H1 (cell line): Measurements from ENCODE around the gene SPOPL. TPM values are rescaled to one million over a fixed set of nuclear protein-coding genes. Genes with fewer than 3 reads are reported as not detected.

ENCODE experiments used
- CTCF ChIA-PET: fragments of 300-600 bp; sonication (Branson Sonifier 250); formaldehyde crosslinking; loops from one replicate; lab custom pipeline; 2021; ENCODE audit not compliant: partially characterized antibody; lab: Charles Lee
- POLR2A ChIA-PET: fragments of 300-600 bp; sonication (Branson Sonifier 250); formaldehyde crosslinking; loops from one replicate; lab custom pipeline; 2021; ENCODE audit warnings: inconsistent platforms; ENCODE audit not compliant: partially characterized antibody; lab: Charles Lee
- DNase-seq, 2 experiments: peaks; one replicate each; pipeline versions ENCODE4 v3.0.0 to v3.0.0-alpha.2; 2010 to 2022; ENCODE audit warnings: low spot score in 2 of 2, low read depth in 1 of 2, mixed read lengths in 1 of 2
- FAIRE-seq: peaks from 2 replicates; lab custom pipeline; 2011; peaks lifted over from hg19 to GRCh38; lab: Jason Lieb, UNC
- H2AFZ ChIP-seq: 2 replicates; pipeline ENCODE4 v1.8.1; 2012; ENCODE audit warnings: low read length, inconsistent platforms
- H2AK5ac ChIP-seq: 2 replicates; pipeline ENCODE4 v1.6.1; 2013; ENCODE audit warnings: low read depth, low read length
- H2BK120ac ChIP-seq: replicated peaks from 2 replicates; pipeline ENCODE3; 2013; ENCODE audit warnings: low read depth, low read length, inconsistent platforms
- H2BK12ac ChIP-seq: 2 replicates; pipeline ENCODE4 v1.6.1; 2013; ENCODE audit warnings: low read depth, low read length
- H2BK15ac ChIP-seq: 2 replicates; pipeline ENCODE4 v1.6.1; 2013; ENCODE audit warnings: low read length
- H2BK20ac ChIP-seq: 2 replicates; pipeline ENCODE4 v1.6.1; 2013; ENCODE audit warnings: low read length
- H2BK5ac ChIP-seq: 2 replicates; pipeline ENCODE4 v1.6.1; 2013; ENCODE audit warnings: low read depth, low read length
- H3K14ac ChIP-seq: 2 replicates; pipeline ENCODE4 v1.6.1; 2013; ENCODE audit warnings: inconsistent platforms; ENCODE audit not compliant: insufficient read length
- H3K18ac ChIP-seq: 2 replicates; pipeline ENCODE4 v1.6.1; 2013; ENCODE audit warnings: low read length; ENCODE audit errors: extremely low read depth
- H3K23ac ChIP-seq: 2 replicates; pipeline ENCODE4 v1.6.1; 2013; ENCODE audit warnings: inconsistent platforms; ENCODE audit not compliant: insufficient read length
- H3K23me2 ChIP-seq: 2 replicates; pipeline ENCODE4 v1.6.1; 2013; ENCODE audit warnings: low read depth, low read length
- H3K27ac ChIP-seq: 2 replicates; pipeline ENCODE4 v1.6.1; 2011; ENCODE audit warnings: low read depth, low read length, inconsistent platforms
- H3K27me3 ChIP-seq, 4 experiments: replicated peaks in 1 of 4; 1 replicate in 1 of 4; 2 replicates in 3 of 4; pipeline versions ENCODE4 v1.6.1 to v1.8.1; 2011 to 2013; ENCODE audit warnings: low read length in 3 of 4, mild to moderate bottlenecking in 3 of 4, inconsistent platforms in 2 of 4, mixed read lengths in 2 of 4, moderate library complexity in 1 of 4; ENCODE audit not compliant: control insufficient read depth in 3 of 4, insufficient read depth in 3 of 4; ENCODE audit errors: extremely low read depth in 1 of 4
- H3K36me3 ChIP-seq, 4 experiments: 2 replicates each; pipeline versions ENCODE4 v1.6.1 to v1.8.1; 2011 to 2013; ENCODE audit warnings: mild to moderate bottlenecking in 4 of 4, low read length in 3 of 4, moderate library complexity in 2 of 4, control low read depth in 1 of 4, inconsistent platforms in 1 of 4; ENCODE audit not compliant: insufficient read depth in 4 of 4, control insufficient read depth in 2 of 4
- H3K4ac ChIP-seq: replicated peaks from 2 replicates; pipeline ENCODE3; 2013; ENCODE audit warnings: low read length, low read depth, mixed read lengths, inconsistent platforms; ENCODE audit not compliant: insufficient read length
- H3K4me1 ChIP-seq, 4 experiments: replicated peaks in 1 of 4; 1 replicate in 1 of 4; 2 replicates in 3 of 4; pipeline versions ENCODE4 v1.6.1 to v1.8.1; 2011 to 2013; ENCODE audit warnings: low read length in 3 of 4, inconsistent platforms in 2 of 4, mixed read lengths in 1 of 4; ENCODE audit not compliant: insufficient read depth in 4 of 4, control insufficient read depth in 3 of 4
- H3K4me2 ChIP-seq, 2 experiments: 2 replicates each; pipeline versions ENCODE4 v1.6.1 to v1.8.1; 2011 to 2013; ENCODE audit warnings: low read depth in 2 of 2, low read length in 2 of 2, control low read depth in 1 of 2, inconsistent platforms in 1 of 2, mild to moderate bottlenecking in 1 of 2; ENCODE audit not compliant: insufficient read depth in 1 of 2
- H3K4me3 ChIP-seq, 4 experiments: fragments of 200-600, 300-600 bp in 1 of 4; sonication (generic), shearing (Covaris generic), sonication (Bioruptor Twin) in 1 of 4; 2 replicates each; pipeline versions ENCODE4 v1.5.1 to v1.8.1; 2011 to 2016; ENCODE audit warnings: low read length in 4 of 4, low read depth in 3 of 4, control low read depth in 2 of 4, inconsistent platforms in 2 of 4, mild to moderate bottlenecking in 2 of 4, mixed read lengths in 1 of 4, moderate library complexity in 1 of 4; ENCODE audit not compliant: insufficient read depth in 2 of 4; ENCODE audit errors: extremely low read depth in 1 of 4
- H3K56ac ChIP-seq: replicated peaks from 2 replicates; pipeline ENCODE3; 2013; ENCODE audit warnings: low read depth, mild to moderate bottlenecking, mixed read lengths, low read length, inconsistent platforms; ENCODE audit not compliant: insufficient read length
- H3K79me1 ChIP-seq: 2 replicates; pipeline ENCODE4 v1.6.1; 2013; ENCODE audit warnings: low read depth, low read length, control low read depth
- H3K79me2 ChIP-seq, 2 experiments: 2 replicates each; pipeline versions ENCODE4 v1.6.1 to v1.8.1; 2012 to 2013; ENCODE audit warnings: low read length in 2 of 2, mild to moderate bottlenecking in 2 of 2, inconsistent platforms in 1 of 2; ENCODE audit not compliant: insufficient read depth in 2 of 2, control insufficient read depth in 1 of 2
- H3K9ac ChIP-seq, 4 experiments: replicated peaks in 1 of 4; 1 replicate in 1 of 4; 2 replicates in 3 of 4; pipeline versions ENCODE4 v1.6.1 to v1.8.1; 2011 to 2013; ENCODE audit warnings: low read depth in 3 of 4, low read length in 3 of 4, control low read depth in 2 of 4, mild to moderate bottlenecking in 2 of 4, moderate library complexity in 2 of 4, inconsistent platforms in 1 of 4; ENCODE audit errors: extremely low read depth in 1 of 4
- H3K9me3 ChIP-seq, 2 experiments: 2 replicates each; pipeline versions ENCODE4 v1.6.1 to v1.8.1; 2012 to 2013; ENCODE audit warnings: mild to moderate bottlenecking in 2 of 2, moderate library complexity in 2 of 2, control low read depth in 1 of 2, inconsistent platforms in 1 of 2, low read depth in 1 of 2, low read length in 1 of 2, mixed read lengths in 1 of 2; ENCODE audit not compliant: insufficient read depth in 2 of 2
- H4K20me1 ChIP-seq, 2 experiments: replicated peaks in 1 of 2; 2 replicates each; pipeline versions ENCODE3 to v1.8.1; 2011 to 2013; ENCODE audit warnings: inconsistent platforms in 2 of 2, low read length in 2 of 2, mild to moderate bottlenecking in 1 of 2; ENCODE audit not compliant: insufficient read depth in 2 of 2, control insufficient read depth in 1 of 2
- H4K5ac ChIP-seq: 2 replicates; pipeline ENCODE4 v1.6.1; 2013; ENCODE audit warnings: low read length, low read depth, mixed read lengths, inconsistent platforms; ENCODE audit not compliant: insufficient read length
- H4K8ac ChIP-seq: 2 replicates; pipeline ENCODE4 v1.8.0; 2013; ENCODE audit warnings: mild to moderate bottlenecking, moderate library complexity, low read length, inconsistent platforms; ENCODE audit not compliant: insufficient read depth; ENCODE audit errors: extremely low read depth
- H4K91ac ChIP-seq: replicated peaks from 2 replicates; pipeline ENCODE3; 2013; ENCODE audit warnings: low read length, mixed read lengths, inconsistent platforms; ENCODE audit not compliant: insufficient read length
- ASH2L ChIP-seq: fragments of 200-600, 300-600 bp; sonication (generic); IDR thresholded peaks from one replicate; pipeline ENCODE4 v1.7.1; 2017; ENCODE audit warnings: low read length
- WGBS, 2 experiments: shearing (Covaris generic) in 1 of 2; methylation state at CpG; one replicate each; pipeline versions ENCODE4 v1.1.6 to v1.1.7; 2013 to 2015; ENCODE audit warnings: low lambda C conversion rate in 2 of 2, mixed read lengths in 2 of 2, inconsistent platforms in 1 of 2, low coverage in 1 of 2, missing lambda C conversion rate in 1 of 2; ENCODE audit not compliant: insufficient replicate concordance in 2 of 2, insufficient coverage in 1 of 2, insufficient read length in 1 of 2; ENCODE audit errors: extremely low coverage in 1 of 2, missing lambda C conversion rate in 1 of 2; 5-methylcytosine and 5-hydroxymethylcytosine counted together
- polyA plus RNA-seq, 7 experiments: library from polyadenylated mRNA; depleted of rRNA in 3 of 7; stranded (reverse) in 5 of 7; unstranded in 2 of 7; fragments of >200 nt in 5 of 7; fragments of 200-250 nt in 2 of 7; gene quantifications; 1 replicate in 5 of 7; 2 replicates in 1 of 7; 4 replicates in 1 of 7; pipeline versions ENCODE4 v1.2.1 to v1.2.3, GENCODE V29; 2011 to 2013; ENCODE audit warnings: missing spikeins in 2 of 7, mixed read lengths in 2 of 7
- total RNA-seq: library from RNA; stranded (reverse); fragmentation: NEBNext Ultra II Directional; extraction: Animal tissue kit (Norgen Biotek cat#: 25700); gene quantifications from 2 replicates; pipeline ENCODE4 v1.2.1, GENCODE V29; 2021
- TF ChIP-seq, protein P1 (sequence below): IDR thresholded peaks from 2 replicates; pipeline ENCODE4 v1.6.1; 2012; ENCODE audit warnings: inconsistent platforms

SPOPL gene
- total and polyA plus RNA-seq, 2 of the 8 experiments (the other 6 are each of a cell fraction or from before 2014, with no cell fraction given) = 1.9 to 14.5 TPM

DNA sequence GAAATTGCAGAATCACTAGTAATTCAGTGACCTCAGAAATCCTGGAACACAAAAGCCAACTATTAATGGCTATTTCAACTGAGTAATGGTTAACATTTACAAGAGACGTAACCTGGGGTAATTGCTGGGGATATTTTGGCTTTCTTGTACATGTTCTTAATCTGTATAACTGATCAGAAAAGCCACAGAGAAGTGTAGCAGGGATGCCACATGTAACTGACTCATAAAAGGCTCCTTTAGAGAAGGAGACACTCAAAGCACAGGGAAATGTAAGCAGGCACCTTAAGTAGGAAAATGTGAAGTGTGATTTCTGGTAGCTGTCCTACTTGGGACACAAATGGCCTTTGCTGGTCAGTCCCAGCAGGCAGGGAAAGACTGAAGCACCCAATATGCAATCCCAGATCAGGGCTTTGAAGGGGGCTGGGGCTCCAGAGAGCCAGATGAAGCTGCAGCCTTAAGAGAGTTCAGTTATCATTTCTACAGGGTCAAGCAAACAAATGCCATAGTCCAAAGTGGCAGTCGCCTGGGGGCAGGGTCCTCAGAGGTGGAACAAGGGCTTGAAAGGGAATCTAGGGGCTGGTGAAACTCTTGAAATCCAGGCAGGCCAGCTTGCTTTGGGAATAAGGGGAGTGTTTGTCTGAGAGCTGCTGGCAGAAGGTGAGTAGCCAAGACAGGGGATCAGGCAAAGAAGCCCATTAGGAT, 7.2 kb upstream of the SPOPL start:
- no peak overlapping the region for H2AK5ac ChIP-seq
- no peak overlapping the region for H3K9ac ChIP-seq
- H3K79me1 ChIP-seq = no peaks in the 10 kb centered on the region; the same call in 1 of the 2 replicates
- H3K27ac ChIP-seq = no peak overlapping the region
- no peak for DNase-seq
- ChIA-PET POLR2A (interaction anchor here (0.7 kb wide), 1 partner anchor 875 kb away, joined by 3 read pairs; no protein-coding TSS in a partner anchor), CTCF (no interaction called here)
- H4K20me1 ChIP-seq = peaks cover 0 to 1% of the 10 kb centered on the region in 2 experiments
- no peak overlapping the region for H3K4me3 ChIP-seq
- H3K23ac ChIP-seq = no peak overlapping the region
- H3K14ac ChIP-seq = no peak overlapping the region
- no peak overlapping the region; the same call in 1 of the 2 replicates for H4K8ac ChIP-seq
- WGBS, 2 experiments = 95% methylated on average over 2 of the region's 2 CpGs; no CpG with 5 or more reads in 1 of the 2 experiments
- H3K4me1 ChIP-seq = 0 out of 7 replicates have a peak, but pooled peaks cover 0 to 2% (median 0%) of the 10 kb centered on the region in 4 experiments
- no peak overlapping the region for H3K18ac ChIP-seq
- no peaks in the 10 kb centered on the region for H3K79me2 ChIP-seq
- TF ChIP-seq, protein P1, sequence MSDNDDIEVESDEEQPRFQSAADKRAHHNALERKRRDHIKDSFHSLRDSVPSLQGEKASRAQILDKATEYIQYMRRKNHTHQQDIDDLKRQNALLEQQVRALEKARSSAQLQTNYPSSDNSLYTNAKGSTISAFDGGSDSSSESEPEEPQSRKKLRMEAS = no peak
- no peak for TF ChIP-seq ASH2L
- H2BK120ac ChIP-seq = no peak overlapping the region
- H2AFZ ChIP-seq = no peak overlapping the region
- no peaks in the 10 kb centered on the region for H3K9me3 ChIP-seq
- no peak overlapping the region for H3K4me2 ChIP-seq
- H3K23me2 ChIP-seq = no peaks in the 10 kb centered on the region; the same call in 1 of the 2 replicates
- peak overlapping the region; percentile 59 for H3K4ac ChIP-seq
- H2BK12ac ChIP-seq = no peak overlapping the region
- no peaks in the 10 kb centered on the region for H3K27me3 ChIP-seq
- no peak for FAIRE-seq
- no peak overlapping the region for H2BK5ac ChIP-seq
- no peak overlapping the region for H4K5ac ChIP-seq
- H4K91ac ChIP-seq = no peak overlapping the region
- H3K56ac ChIP-seq = no peak overlapping the region
- H2BK15ac ChIP-seq = no peak overlapping the region
- H3K36me3 ChIP-seq = no peaks in the 10 kb centered on the region; a peak in 1 of 8 replicates
- no peak overlapping the region for H2BK20ac ChIP-seq
